HL-60/S4 treated with retinoic acid at 250 ng/mL for 4 days and 3 days (cell line): ENCODE measurements around the gene SFXN4.
"Not testable (repeated sequence)": the region's sequence is repeated elsewhere in the genome, so short reads cannot be mapped to it uniquely, and the experiment has no call there.

Experiments used
- in situ Hi-C: fragments of 300-500 bp; cut with MboI; formaldehyde crosslinking; loops from 2 replicates; pipeline ENCODE4 v1.7.0; 2022; ENCODE audit warnings: low sequenced_read_pairs

The SFXN4 gene

GRCh38 chr10:119191881-119192280 is 26.4 kb upstream of the SFXN4 start:
- in situ Hi-C loops, result no loop called here

- in situ Hi-C loops, result no loop called here
Observed at GRCh38 chr10:119190954-119191785, 25.7 kb upstream of the SFXN4 start.

GRCh38 chr10:119190353-119190752 is 24.8 kb upstream of the SFXN4 start:
- in situ Hi-C loops, result no loop called here

GRCh38 chr10:119189811-119190282 is 24.3 kb upstream of the SFXN4 start:
- in situ Hi-C loops, result no loop called here

GRCh38 chr10:119183664-119184412 is 18.3 kb upstream of the SFXN4 start:
- in situ Hi-C loops, result no loop called here

GRCh38 chr10:119180850-119181400 is 15.4 kb upstream of the SFXN4 start:
- in situ Hi-C loops, result not testable (repeated sequence)

GRCh38 chr10:119178372-119179119 is 13.0 kb upstream of the SFXN4 start, which contains the start of gene PRDX3:
TSS of gene PRDX3 (minus strand) at chr10:119178812. CDS start at chr10:119178790, 22 bp downstream.
- in situ Hi-C loops, result no loop called here

GRCh38 chr10:119177708-119178371 is 12.3 kb upstream of the SFXN4 start:
- in situ Hi-C loops, result no loop called here

GRCh38 chr10:119176166-119176565 is 10.7 kb upstream of the SFXN4 start:
- in situ Hi-C loops, result no loop called here

GRCh38 chr10:119174109-119174508 is 8.6 kb upstream of the SFXN4 start:
- in situ Hi-C loops, result no loop called here

GRCh38 chr10:119167041-119167440 is 1.5 kb upstream of the SFXN4 start:
- in situ Hi-C loops, result no loop called here

- in situ Hi-C loops, result no loop called here
Observed at GRCh38 chr10:119166564-119166963, 1.1 kb upstream of the SFXN4 start.

GRCh38 chr10:119166118-119166500 is 595 bp upstream of the SFXN4 start:
- in situ Hi-C loops, result no loop called here

- in situ Hi-C loops, result no loop called here
Observed at GRCh38 chr10:119162452-119163092, 2.9 kb downstream of the SFXN4 start.

GRCh38 chr10:119161680-119162451 is 3.6 kb downstream of the SFXN4 start:
- in situ Hi-C loops, result no loop called here

GRCh38 chr10:119159332-119159731 is 6.2 kb downstream of the SFXN4 start:
- in situ Hi-C loops, result no loop called here

GRCh38 chr10:119153661-119154060 is 11.9 kb downstream of the SFXN4 start:
- in situ Hi-C loops, result no loop called here

- in situ Hi-C loops, result no loop called here
Observed at GRCh38 chr10:119153041-119153440, 12.5 kb downstream of the SFXN4 start.

GRCh38 chr10:119151601-119152000 is 13.9 kb downstream of the SFXN4 start:
- in situ Hi-C loops, result not testable (repeated sequence)
